PC-9 (cell line): ENCODE results near the gene NADSYN1.

Experiments
- CTCF ChIP-seq: fragments of 200-600 bp; sonication (generic); conservative IDR thresholded peaks from 2 replicates; pipeline ENCODE4 v1.6.1; 2017; ENCODE audit warnings: mixed run types, antibody characterized with exemption, mild to moderate bottlenecking, moderate library complexity
- EZH2 ChIP-seq: fragments of 200-600 bp; sonication (generic); IDR thresholded peaks from 2 replicates; pipeline ENCODE4 v1.8.0; 2017; ENCODE audit warnings: antibody characterized with exemption, low read depth

GRCh38 chr11:71454470-71455113, 1.6 kb downstream of the NADSYN1 start:
- TF ChIP-seq CTCF: peak; percentile 50; the same call in 1 of the 2 replicates
- TF ChIP-seq EZH2: no peak
